Measurements from ENCODE around the gene PRR20D. TPM values are rescaled to one million over a fixed set of nuclear protein-coding genes. Genes with fewer than 3 reads are reported as not detected.
"Not testable (repeated sequence)": the region's sequence is repeated elsewhere in the genome, so short reads cannot be mapped to it uniquely, and the experiment has no call there.

PRR20D gene
- total RNA-seq (2014; rRNA removed; shearing (Covaris generic)): not detected in 2 replicates

GRCh38 chr13:57160332-57160731, at the start of gene PRR20D:
Gene PRR20D, plus strand, starts transcription at chr13:57160632. Its CDS starts 387 bp downstream, at chr13:57161019.
- DNase-seq (ENCODE audit: low spot score): not testable (repeated sequence)

GRCh38 chr13:57114945-57115344, 45.5 kb upstream of the PRR20D start:
- DNase-seq (ENCODE audit: low spot score): no peak

GRCh38 chr13:57123681-57124080, 36.8 kb upstream of the PRR20D start:
- DNase-seq (ENCODE audit: low spot score): no peak

GRCh38 chr13:57128909-57129308, 31.5 kb upstream of the PRR20D start:
- DNase-seq (ENCODE audit: low spot score): no peak

- no peak for DNase-seq (ENCODE audit: low spot score)
Measured at GRCh38 chr13:57136093-57136492, 24.3 kb upstream of the PRR20D start.

GRCh38 chr13:57137585-57137984, 22.8 kb upstream of the PRR20D start:
- DNase-seq (ENCODE audit: low spot score): no peak

- no peak for DNase-seq (ENCODE audit: low spot score)
Measured at GRCh38 chr13:57138988-57139387, 21.4 kb upstream of the PRR20D start.

- not testable (repeated sequence) for DNase-seq (ENCODE audit: low spot score)
Measured at GRCh38 chr13:57139781-57140180, 20.7 kb upstream of the PRR20D start.

- not testable (repeated sequence) for DNase-seq (ENCODE audit: low spot score)
Measured at GRCh38 chr13:57140235-57140968, 20.0 kb upstream of the PRR20D start, which contains the start of gene PRR20A. Gene PRR20A, plus strand, starts transcription at chr13:57140918. Its CDS starts 387 bp downstream, at chr13:57141305.

- not testable (repeated sequence) for DNase-seq (ENCODE audit: low spot score)
Measured at GRCh38 chr13:57147188-57147587, 13.2 kb upstream of the PRR20D start, which contains the start of gene PRR20B. Gene PRR20B, plus strand, starts transcription at chr13:57147488. Its CDS starts 387 bp downstream, at chr13:57147875.

GRCh38 chr13:57148106-57148505, 12.3 kb upstream of the PRR20D start:
- not testable (repeated sequence) for DNase-seq (ENCODE audit: low spot score)

- not testable (repeated sequence) for DNase-seq (ENCODE audit: low spot score)
Measured at GRCh38 chr13:57153761-57154160, 6.7 kb upstream of the PRR20D start, which contains the start of gene PRR20C. Gene PRR20C, plus strand, starts transcription at chr13:57154061. Its CDS starts 387 bp downstream, at chr13:57154448.

GRCh38 chr13:57166897-57167296, 6.5 kb downstream of the PRR20D start, which contains the start of gene PRR20E:
Gene PRR20E, plus strand, starts transcription at chr13:57167197. Its CDS starts 387 bp downstream, at chr13:57167584.
- not testable (repeated sequence) for DNase-seq (ENCODE audit: low spot score)

GRCh38 chr13:57191667-57192066, 31.2 kb downstream of the PRR20D start:
- DNase-seq (ENCODE audit: low spot score): no peak

GRCh38 chr13:57212989-57213388, 52.6 kb downstream of the PRR20D start:
- no peak for DNase-seq (ENCODE audit: low spot score)

Other genes with a start within 250 kb of the PRR20D start
- gene PRR20A, start 19.7 kb upstream of the PRR20D start, total RNA-seq (2014; rRNA removed; shearing (Covaris generic)): not detected in 2 replicates
- gene PRR20B, start 13.1 kb upstream of the PRR20D start, total RNA-seq (2014; rRNA removed; shearing (Covaris generic)): not detected in 2 replicates
- not detected in 2 replicates for gene PRR20C, start 6.6 kb upstream of the PRR20D start, total RNA-seq (2014; rRNA removed; shearing (Covaris generic))
- gene PRR20E, start 6.6 kb downstream of the PRR20D start, total RNA-seq (2014; rRNA removed; shearing (Covaris generic)): not detected in 2 replicates

All from H4 (cell line).